T-helper 1 cell (primary cell): ENCODE data around the gene MTMR2.

Experiments used
- DNase-seq, 5 donors: peaks; one replicate each; pipeline ENCODE4 v3.0.0-alpha.2; 2012 to 2020
- total RNA-seq, 4 donors: gene quantifications; one replicate each; lab custom pipeline; 2026; lab: John Stamatoyannopoulos, UW

MTMR2 gene
- total RNA-seq = 14.7 to 19.1 (median 17.9) reads per million in 4 donors

DNA sequence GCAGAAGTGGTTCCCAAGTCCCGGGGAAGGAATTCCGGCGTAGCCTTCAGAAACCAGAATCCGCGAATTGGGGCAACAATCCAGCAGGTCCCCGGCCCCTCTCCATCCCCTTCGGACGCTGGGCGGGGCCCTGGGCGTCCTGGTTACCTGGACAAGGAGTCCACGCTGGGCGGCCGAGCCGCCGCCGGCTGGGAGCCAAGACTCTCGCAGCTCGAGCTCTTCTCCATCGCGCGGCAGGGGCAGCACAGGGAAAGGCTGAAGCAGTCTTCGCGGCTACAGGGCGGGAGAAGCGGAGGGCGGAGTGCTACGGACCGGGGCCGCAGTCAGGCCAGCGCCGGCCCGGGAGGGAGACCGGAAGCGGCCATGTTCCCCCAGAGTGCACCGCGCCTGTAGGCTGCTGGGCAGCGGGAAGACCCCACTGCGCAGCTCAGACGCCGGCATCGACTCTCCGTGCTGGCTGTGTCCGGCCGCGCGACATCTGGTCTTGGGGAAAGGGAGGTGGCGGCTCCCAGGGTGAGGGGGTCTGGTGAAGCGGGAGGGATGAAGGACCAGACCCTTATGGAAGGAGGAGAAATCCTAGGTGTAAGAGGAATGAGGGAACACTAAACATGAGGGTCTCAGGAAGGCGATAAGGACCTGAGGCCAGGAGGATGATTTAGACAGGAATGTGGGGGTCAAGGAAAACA, at the start of gene MTMR2:
MTMR2 (minus strand) TSS at position 380 of the 686 bp plus-strand sequence; CDS start at position 227, 153 bp downstream.
- peak; percentile 8 to 59 (median 28) for DNase-seq

DNA sequence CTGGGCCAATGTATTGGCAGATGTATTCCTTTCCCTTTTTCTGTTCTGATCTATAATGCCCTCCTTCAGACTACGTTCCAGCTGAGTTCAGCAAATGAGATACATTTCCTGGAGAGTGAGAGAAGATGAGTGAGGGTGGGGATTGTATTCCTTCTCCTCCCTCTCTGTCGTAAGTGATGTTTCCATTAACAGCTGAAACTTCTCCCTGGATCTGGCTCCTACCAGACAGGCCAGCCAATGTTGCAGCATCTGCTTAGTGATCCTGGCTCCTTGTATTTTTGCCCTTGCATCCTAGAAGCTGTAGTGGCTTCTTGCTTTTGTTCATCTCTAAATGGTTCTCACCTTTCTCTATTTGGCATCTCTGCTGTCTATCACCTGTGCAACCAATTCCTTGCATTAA, 48.2 kb upstream of the MTMR2 start:
- no peak for DNase-seq

DNA sequence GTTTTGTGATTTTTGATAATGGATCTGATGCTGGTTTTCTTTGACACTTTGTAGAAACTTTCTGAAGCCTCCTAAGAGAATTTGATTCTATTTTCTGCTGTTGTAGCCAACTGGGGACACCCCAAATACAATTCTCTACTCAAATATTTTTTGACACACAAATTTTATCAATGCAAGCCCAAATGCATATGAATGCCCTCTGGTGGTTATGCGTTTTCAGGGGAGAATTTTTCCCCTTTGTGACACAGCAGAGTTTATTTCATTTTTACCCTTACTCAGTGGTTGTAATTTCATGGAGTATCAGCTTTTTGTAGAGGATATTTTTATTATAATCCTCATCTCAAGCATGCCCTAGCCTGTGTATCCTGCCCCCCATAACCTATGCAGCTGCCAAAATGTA, 44.7 kb upstream of the MTMR2 start:
- DNase-seq = no peak

DNA sequence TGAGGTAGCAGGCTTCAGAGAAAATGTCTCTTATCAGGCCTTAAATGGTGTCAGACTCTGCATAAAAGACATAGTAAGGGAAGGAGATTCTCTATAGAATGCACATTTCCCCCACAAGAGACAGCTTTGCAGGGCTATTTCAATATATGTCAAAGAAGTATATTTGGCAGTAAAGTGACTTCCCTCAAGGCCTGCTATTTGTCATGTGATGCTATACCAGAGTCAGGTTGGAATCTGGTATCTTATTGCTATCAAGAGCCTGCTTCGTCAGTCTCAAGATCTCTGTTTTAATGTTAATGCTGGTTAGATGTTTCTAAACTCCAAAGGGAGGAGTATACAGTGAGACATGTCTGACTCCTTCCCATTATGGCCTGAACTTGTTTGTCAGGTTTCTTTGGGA, 40.4 kb upstream of the MTMR2 start:
- no peak for DNase-seq

DNA sequence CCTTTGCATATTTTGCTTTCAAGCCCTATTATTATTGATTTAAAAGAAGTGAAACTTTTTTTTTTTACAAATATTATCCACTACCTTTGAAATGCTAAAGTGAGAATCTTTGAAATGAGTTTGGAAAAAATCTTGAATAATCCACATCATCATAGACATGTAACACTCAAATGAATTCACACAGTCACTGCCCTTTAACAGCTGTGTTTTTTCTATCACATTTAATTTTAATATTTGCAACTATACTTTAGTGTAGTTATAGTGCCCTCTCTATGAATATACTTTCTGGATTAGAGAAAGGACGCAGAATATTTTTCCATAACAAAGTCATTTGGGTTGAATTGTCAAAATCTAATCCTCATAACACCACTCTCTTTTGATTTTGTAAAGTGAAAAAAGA, 37.9 kb upstream of the MTMR2 start:
- DNase-seq = no peak

DNA sequence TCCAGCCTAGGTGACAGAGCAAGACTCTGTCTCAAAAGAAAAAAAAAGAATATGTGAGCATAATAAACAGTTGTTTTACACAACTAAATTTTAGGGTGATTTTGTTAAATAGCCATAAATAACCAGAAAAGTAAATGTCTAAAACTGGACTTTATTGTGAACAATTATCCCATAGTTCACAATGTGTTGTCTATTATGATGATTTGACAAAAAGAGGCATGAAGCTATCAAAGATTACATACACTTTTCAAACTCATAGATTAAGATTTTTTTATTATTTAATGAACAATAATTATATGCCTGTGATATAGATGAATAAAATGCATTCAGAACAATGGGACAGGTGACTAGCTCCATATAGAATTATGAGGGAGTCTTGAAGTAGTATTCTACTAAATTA, 27.0 kb upstream of the MTMR2 start:
- no peak for DNase-seq

DNA sequence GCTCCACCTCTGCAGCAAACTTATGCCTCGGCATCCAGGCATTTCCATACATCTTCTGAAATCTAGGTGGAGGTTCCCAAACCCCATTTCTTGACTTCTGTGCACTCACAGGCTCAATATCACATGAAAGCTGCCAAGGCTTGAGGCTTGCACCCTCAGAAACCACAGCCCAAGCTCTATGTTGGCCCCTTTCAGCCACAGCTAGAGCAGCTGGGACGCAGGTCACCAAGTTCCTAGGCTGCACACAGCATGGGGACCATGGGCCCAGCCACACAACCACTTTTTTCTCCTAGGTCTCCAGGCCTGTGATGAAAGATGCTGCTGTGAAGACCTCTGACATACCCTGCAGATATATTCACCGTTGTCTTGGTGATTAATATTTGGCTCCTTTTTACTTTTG, 24.7 kb upstream of the MTMR2 start:
- DNase-seq = no peak

DNA sequence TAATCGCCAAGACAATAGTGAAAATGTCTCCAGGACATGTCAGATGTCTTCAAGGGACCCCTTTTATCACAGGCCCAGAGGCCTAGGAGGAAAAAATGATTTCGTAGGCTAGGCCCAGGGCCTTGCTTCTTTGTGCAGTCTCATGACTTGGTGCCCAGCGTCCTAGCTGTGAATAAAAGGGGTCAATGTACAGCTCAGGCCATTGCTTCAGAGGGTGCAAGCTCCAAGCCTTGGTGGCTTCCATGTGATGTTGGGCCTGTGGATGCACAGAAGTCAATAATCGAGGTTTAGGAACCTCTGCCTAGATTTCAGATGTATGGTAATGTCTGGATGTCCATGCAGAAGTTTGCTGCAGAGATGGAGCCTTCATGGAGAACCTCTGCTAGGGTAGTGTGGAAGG, 20.7 kb upstream of the MTMR2 start:
- DNase-seq = no peak

DNA sequence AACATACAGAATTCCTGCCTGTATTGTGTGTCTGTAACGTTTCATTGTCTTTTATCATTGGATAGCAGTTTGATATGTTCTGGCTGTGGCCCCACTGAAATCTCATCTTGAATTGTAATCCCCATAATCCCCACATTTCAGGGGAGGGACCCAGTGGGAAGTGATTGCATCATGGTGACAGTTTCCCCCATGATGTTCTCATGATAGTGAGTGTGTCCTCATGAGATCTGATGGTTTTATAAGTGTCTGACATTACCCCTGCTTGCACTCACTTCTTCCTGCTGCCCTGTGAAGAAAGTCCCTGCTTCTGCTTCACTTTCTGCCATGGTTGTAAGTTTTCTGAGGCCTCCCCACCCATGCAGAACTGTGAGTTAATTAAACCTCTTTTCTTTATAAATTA, 19.6 kb upstream of the MTMR2 start:
- DNase-seq = no peak

DNA sequence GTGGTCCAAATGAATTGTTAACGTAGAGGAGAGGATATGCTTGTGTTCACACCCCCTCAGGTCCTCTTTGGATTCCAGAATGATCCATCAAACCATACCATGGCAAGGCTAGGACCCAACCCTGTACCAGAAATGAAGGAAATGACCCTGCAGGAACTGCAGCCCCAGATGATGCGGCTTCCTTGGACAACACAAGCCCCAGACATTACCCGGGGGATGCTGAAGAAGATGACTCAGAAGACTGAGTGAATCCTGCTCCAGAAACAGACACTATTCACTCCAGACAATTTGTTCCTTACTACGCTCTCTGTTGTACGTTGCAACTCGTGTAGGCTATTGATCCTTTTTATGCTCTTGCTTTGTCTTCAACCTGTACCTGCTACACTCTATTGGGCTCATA, 15.2 kb upstream of the MTMR2 start:
- no peak for DNase-seq

DNA sequence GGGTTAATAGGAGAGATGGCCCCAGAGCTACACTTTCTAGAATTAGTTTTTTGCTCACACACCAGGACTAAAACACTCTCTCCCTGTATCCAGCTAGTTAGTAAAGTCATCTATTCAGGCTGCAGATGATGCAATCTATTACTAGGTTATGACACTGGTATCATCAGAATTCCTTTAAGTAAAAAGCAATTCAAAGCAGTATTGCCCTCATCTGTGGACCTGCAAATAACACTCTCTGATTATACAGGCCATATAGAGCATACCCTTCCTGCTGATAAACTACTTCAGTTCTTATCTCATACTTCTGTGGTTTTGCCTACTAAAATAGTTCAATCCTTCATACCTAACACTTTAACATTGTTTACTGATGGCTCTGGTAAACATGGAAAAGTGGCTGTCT, 13.5 kb upstream of the MTMR2 start:
- no peak for DNase-seq

DNA sequence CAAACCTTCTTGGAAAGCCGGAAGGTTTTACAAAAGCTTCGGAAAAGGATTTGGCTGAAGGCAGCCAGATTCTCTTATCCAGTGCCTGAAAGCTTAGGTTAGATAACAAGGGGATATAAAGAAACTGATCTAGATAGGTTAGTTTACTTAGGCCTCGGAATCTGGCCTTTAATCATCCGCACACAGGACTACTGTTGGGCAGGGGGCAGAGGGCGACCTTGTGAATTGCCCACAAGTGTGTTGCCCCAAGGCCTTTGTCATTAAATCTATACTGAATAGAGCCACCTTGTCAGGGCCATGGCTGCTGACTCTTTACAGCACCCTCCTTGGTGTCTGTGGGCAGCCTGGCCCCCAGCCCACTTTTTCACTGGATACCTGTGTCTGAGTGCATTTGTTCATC, 9.7 kb upstream of the MTMR2 start:
- no peak for DNase-seq

DNA sequence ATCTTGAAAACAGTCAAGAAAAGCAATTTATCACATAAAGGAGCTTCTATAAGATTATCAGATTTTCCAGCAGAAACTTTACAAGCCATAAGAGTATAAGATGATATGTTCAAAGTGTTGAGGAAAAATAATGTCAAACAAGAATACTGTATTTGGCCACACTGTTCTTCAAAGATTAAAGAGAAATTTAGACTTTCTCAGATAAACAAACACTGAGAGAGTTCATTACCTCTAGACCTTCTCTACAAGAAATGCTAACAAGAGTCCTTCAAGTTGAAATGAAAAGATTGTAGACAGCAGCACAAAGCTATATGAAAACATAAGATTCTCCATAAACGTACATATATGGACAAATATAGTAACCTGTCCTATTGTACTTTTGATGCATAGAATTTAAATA, 8.0 kb upstream of the MTMR2 start:
- no peak for DNase-seq

DNA sequence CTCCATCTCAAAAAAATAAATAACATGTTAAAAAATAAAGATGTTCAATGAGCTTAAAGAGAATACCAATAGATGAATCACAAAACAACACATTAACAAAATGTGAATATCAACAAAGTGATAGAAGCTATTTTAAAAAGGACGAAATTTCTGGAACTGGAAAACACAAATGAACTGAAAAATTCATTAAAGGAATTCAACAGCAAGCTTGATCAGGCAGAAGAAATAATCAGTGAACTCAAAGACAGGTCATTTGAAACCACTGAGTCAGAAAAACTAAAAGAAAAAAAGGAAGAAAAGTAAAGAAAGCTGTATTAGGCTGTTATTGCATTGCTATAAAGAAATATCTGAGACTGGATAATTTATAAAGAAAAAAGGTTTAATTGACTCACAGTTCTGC, 7.0 kb upstream of the MTMR2 start:
- no peak for DNase-seq

DNA sequence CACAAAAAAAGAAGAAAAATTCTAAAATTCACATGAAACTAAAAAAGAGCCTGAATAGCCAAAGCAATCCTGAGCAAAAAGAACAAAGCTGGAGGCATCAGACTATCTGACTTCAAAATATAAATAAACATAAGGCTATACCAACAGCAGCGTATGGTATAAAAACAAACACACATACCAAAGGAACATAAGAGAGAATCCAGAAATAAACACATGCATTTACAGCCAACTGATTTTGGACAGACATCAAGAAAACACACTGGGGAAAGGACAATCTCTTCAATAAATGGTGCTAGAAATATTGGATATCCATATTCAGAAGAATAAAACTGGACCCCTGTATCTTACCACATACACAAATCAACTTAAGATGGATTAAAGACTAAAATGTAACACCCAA, 2.8 kb upstream of the MTMR2 start:
- no peak for DNase-seq

DNA sequence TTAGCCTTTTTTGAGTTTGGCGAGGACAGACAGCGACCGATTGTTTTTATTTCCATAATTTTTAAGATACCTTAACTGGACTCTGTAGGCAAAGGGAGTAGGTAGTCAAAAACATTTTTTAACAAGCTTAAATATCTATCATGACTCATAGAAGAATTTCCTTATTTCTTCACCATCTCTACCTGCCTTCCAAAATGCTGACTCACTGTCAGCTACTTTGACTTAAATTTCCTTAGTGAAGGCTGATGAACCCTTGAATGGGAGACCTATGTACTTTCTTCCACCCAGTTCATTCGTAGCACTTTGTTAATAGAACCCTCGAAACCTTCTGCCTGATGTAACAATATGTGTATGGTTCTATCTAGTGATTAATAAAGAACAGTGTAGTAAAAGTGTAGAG, 1.1 kb upstream of the MTMR2 start:
- no peak for DNase-seq

DNA sequence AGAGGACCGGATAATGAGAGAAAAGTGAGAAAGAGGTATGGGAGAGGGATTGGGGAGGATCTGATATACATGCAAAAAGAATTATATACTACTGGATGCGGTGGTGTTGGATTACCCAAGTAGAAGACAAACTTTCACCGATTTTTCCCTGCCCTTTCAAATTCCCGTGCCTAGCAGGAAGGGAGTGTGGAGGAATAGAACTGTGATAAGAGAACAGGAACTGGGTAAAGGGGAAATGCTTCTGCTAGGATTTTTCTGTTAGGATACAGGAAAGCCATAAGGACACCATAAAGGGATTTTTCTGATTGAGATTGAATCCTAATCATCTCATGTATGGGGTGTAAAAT, 480 bp upstream of the MTMR2 start:
- no peak for DNase-seq

DNA sequence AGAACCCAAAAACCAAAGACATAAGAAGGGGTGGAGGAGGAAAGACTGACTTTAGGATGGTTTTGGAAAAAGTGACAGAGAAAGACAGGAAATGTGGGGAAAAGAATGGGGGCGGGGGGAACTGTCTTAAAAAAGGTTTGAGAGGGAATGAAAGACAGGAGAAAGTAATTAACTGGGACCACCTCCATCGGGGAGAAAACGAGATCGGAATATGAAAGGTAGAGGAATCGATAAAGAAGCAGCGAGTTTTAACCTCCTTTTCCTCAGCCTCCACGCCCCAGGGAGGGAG, 524 bp downstream of the MTMR2 start:
- DNase-seq = no peak

DNA sequence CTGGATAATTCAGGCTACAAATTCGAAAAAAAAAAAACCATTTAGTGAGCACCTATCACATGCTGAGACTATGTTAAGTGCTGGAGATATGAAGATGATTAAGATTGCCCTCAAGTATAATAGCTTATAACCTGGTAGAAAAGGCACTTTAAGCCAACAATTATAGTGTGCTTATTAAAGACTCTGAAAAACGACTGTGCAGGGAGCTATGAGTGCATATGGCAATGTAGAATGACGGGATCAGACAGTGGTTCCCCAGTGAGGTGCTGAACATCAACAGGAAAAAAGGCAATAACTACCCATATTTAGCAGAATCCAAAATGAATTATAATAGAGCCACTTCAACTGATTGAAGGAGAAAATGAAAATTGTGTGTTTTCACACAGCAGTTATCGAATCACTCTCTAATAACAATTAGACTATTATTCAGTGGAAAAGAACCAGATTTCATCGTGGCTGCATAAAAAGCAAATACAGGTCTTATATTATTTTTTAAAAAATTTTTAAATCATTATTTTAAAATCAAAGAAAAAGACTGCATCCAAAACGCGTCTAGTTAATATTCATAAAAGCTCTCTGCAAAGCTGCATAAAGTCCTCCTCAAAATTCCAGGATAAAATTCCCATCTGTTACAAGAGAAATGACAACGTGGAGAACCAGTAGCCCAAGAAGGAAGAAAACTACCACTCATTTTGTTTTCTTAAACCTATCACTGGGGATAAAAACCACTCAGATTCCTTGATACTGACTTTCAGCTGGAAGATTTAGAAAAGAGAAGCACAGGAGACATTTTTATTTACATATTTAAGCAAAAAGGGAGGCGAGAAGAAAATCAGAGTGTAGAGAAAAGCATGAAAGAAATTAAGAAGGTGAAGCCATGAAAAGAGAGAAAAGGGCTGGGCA, 1.1 kb downstream of the MTMR2 start:
- DNase-seq = no peak

DNA sequence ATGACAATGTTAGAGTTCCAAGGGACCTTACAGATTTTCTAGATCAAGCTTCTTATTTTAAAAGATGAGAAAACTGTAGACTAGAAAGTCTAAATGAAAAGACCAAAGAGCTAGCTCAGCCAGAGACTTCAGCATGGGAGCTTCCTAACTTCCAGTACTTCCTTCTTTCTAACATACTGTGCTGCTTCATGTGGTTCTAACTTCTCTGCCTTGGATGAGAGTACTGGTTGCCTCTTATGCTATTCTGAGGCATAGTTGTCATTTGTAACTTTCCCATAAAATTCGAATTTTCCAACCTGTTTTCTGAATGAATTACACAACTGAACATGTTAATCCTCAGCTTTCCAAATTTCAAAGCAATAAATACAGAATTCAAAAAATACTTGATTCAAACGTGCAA, 1.8 kb downstream of the MTMR2 start:
- no peak for DNase-seq

DNA sequence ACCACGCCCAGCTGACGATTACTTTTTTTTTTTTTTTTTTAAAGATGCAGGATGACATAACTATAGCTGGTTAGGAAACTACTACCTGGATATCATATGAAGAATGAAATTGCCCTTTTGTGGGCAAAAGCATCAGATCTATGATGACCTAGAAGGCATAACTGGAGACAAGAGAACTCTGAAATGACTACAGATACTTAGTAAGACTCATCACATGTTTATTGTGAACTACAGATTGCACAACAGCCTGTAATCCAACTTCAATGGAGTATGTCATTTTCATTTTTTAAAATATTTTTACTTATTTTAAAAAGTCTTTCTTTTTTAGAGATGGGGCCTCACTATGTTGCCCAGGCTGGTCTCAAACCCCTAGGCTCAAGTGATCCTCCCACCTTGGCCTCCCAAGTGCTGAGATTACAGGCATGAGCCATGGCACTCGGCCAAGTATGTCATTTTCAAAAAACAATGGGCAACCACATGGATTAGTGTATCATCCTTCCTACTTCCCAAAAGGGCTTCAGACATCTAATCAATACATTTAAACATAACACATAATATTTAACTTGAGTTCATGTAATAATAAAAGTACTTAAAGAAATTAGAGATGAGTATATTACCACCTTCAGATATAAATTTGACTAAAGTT, 3.3 kb downstream of the MTMR2 start:
- no peak for DNase-seq

DNA sequence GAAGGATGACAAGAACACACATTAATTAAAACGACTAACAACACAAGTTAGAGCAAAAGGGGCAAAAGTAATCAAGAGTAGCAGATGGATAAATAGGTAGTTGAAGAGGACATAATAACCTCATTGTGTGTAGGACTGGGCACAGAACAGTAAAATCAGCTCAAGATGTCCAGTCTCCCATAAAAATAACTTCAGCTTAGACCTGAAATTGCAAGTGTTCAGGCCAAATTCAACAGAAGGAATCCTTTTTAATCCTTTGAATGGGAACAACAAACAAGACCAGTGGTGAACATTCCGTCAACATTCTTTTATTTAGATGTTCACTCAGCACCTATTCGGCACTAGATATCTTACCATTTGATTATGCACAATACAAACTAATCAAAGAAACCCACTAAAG, 4.4 kb downstream of the MTMR2 start:
- no peak for DNase-seq

DNA sequence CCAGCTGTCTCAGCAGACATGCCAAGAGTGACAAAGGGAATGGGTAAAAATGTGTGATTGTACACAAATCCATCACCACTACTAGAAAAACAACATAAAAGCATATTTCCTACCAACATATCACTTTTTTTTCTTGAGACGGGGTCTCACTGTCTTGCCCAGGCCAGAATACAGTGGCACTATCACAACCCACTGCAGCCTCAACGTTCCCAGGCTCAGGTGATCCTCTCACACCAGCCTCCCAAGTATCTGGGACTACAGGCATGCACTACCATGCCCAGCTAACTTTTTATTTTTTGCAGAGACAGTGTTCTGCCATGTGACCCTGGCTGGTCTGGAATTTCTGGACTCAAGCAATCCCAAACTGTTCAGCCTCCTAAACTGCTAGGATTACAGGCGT, 5.2 kb downstream of the MTMR2 start:
- DNase-seq = no peak

DNA sequence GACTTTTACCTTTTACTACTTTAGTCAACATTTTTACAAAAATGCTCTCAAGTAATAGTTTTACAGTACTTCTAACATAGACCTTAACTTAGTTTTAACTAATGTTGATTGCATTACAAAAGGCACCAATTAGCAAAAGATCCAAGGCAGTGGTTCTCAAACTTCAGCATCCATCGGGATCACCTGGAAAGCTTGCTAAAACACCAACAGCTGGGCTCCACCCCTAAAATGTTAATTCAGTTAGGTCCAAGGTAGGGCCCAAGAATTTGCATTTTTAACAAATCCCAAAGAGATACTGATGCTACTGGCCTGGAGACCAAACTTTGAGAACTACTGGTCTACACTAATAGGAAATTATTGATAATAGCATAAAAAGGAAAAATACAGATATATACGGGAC, 5.9 kb downstream of the MTMR2 start:
- DNase-seq = no peak
